GM18520 (cell line): ENCODE measurements around the gene ARGLU1.
"Not testable (repeated sequence)": the region's sequence is repeated elsewhere in the genome, so short reads cannot be mapped to it uniquely, and the experiment has no call there.

ENCODE experiments used
- ATAC-seq: cut with Tn5 transposase; IDR thresholded peaks from one replicate; pipeline ENCODE4 v1.9.1; 2021; ENCODE audit not compliant: unreplicated experiment

Gene ARGLU1

GRCh38 chr13:106567474-106568298 lies at the start of gene ARGLU1:
TSS of gene ARGLU1 (minus strand) at chr13:106568137. CDS start at chr13:106567919, 218 bp downstream.
- peak; percentile 67 for ATAC-seq

- ATAC-seq = no peak
Observed at GRCh38 chr13:106617561-106617960, 49.6 kb upstream of the ARGLU1 start.

- ATAC-seq = no peak
Observed at GRCh38 chr13:106616729-106617128, 48.8 kb upstream of the ARGLU1 start.

GRCh38 chr13:106614874-106615273 lies 46.9 kb upstream of the ARGLU1 start:
- no peak for ATAC-seq

- ATAC-seq = no peak
Observed at GRCh38 chr13:106612688-106613087, 44.8 kb upstream of the ARGLU1 start.

GRCh38 chr13:106610486-106610885 lies 42.5 kb upstream of the ARGLU1 start:
- ATAC-seq = no peak

- ATAC-seq = no peak
Observed at GRCh38 chr13:106609116-106609515, 41.2 kb upstream of the ARGLU1 start.

GRCh38 chr13:106603546-106603945 lies 35.6 kb upstream of the ARGLU1 start:
- ATAC-seq = no peak

- no peak for ATAC-seq
Observed at GRCh38 chr13:106602178-106602577, 34.2 kb upstream of the ARGLU1 start.

GRCh38 chr13:106601489-106601888 lies 33.6 kb upstream of the ARGLU1 start:
- no peak for ATAC-seq

GRCh38 chr13:106600798-106601135 lies 32.8 kb upstream of the ARGLU1 start:
- not testable (repeated sequence) for ATAC-seq

- ATAC-seq = no peak
Observed at GRCh38 chr13:106599875-106600797, 32.2 kb upstream of the ARGLU1 start.

GRCh38 chr13:106597749-106598395 lies 29.9 kb upstream of the ARGLU1 start:
- ATAC-seq = no peak

GRCh38 chr13:106597186-106597585 lies 29.2 kb upstream of the ARGLU1 start:
- no peak for ATAC-seq

GRCh38 chr13:106596275-106596937 lies 28.5 kb upstream of the ARGLU1 start:
- ATAC-seq = no peak

GRCh38 chr13:106595625-106596024 lies 27.7 kb upstream of the ARGLU1 start:
- ATAC-seq = no peak

GRCh38 chr13:106594980-106595379 lies 27.0 kb upstream of the ARGLU1 start:
- no peak for ATAC-seq

- ATAC-seq = no peak
Observed at GRCh38 chr13:106593132-106593531, 25.2 kb upstream of the ARGLU1 start.

GRCh38 chr13:106591299-106591698 lies 23.4 kb upstream of the ARGLU1 start:
- ATAC-seq = no peak

- ATAC-seq = no peak
Observed at GRCh38 chr13:106589716-106590115, 21.8 kb upstream of the ARGLU1 start.

GRCh38 chr13:106588367-106588766 lies 20.4 kb upstream of the ARGLU1 start:
- ATAC-seq = no peak
